Bronchial epithelial cell (primary cell): ENCODE measurements around the gene TRMU. TPM values are rescaled to one million over a fixed set of nuclear protein-coding genes. Genes with fewer than 3 reads are reported as not detected.

ENCODE experiments used
- DNase-seq: peaks from one replicate; pipeline ENCODE4 v3.0.0-alpha.2; 2010; ENCODE audit warnings: low read depth
- FAIRE-seq: peaks from 2 replicates; lab custom pipeline; 2011; peaks lifted over from hg19 to GRCh38; lab: Jason Lieb, UNC
- H3K27me3 ChIP-seq: 2 replicates; pipeline ENCODE4 v1.5.1; 2011; ENCODE audit warnings: low read length; ENCODE audit not compliant: control insufficient read depth, insufficient read depth
- H3K36me3 ChIP-seq: 2 replicates; pipeline ENCODE4 v1.5.1; 2011; ENCODE audit warnings: low read length; ENCODE audit not compliant: control insufficient read depth, insufficient read depth
- H3K4me3 ChIP-seq: 2 replicates; pipeline ENCODE4 v1.5.1; 2011; ENCODE audit warnings: mild to moderate bottlenecking, low read depth, low read length, control low read depth
- total RNA-seq: library from RNA; depleted of rRNA; stranded (reverse); fragments of >200 nt; gene quantifications from 2 replicates; pipeline ENCODE4 v1.2.1, GENCODE V29; 2014
- TF ChIP-seq, protein P1 (sequence below): IDR thresholded peaks from 2 replicates; pipeline ENCODE4 v1.5.1; 2011; ENCODE audit warnings: mild to moderate bottlenecking, moderate library complexity, low read length, control low read depth, inconsistent platforms; ENCODE audit not compliant: insufficient read depth, severe bottlenecking

The TRMU gene
- total RNA-seq, 1 donor from 2014 or later, result 38.7 TPM

DNA sequence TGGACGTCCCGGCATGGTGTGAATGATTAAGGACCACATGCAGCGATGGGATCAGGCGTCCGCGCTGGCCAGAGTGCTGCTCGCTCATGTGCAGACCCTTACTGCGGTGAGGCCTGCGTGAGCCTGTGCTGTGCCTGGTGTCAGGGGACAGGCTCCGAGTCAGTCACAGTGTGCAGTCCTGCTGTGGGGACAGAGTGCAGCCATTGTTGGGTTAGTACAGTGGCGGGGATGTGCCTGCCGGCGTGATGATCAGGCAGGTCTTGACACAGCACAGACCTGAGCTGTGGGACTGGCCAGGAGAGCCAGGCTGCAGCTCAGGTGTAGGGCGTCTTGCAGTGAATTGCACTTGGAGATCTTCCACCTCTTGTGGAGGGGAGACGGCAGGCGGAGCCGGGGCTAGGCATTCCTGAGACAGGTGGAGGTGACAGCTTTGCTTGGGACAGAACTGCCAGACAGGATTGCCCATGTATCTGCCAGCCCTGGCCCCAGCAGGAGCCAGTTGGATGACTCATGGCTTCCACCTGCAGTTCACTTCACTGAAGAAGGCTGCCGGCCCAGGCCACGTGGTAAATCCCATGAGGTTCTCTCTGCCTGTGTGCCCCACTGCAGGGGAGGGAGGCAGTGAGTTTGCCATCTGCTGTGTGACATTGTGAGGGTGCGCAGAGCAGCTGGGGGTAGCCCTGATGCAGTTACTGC lies 17.3 kb downstream of the TRMU start:
- peak; percentile 76 for DNase-seq
- Histone ChIP-seq H3K27me3 (no peaks in the 10 kb centered on the region), H3K4me3 (no peak overlapping the region), H3K36me3 (peaks cover 54% of the 10 kb centered on the region)
- FAIRE-seq, result peak; percentile 93
- TF ChIP-seq, protein P1, sequence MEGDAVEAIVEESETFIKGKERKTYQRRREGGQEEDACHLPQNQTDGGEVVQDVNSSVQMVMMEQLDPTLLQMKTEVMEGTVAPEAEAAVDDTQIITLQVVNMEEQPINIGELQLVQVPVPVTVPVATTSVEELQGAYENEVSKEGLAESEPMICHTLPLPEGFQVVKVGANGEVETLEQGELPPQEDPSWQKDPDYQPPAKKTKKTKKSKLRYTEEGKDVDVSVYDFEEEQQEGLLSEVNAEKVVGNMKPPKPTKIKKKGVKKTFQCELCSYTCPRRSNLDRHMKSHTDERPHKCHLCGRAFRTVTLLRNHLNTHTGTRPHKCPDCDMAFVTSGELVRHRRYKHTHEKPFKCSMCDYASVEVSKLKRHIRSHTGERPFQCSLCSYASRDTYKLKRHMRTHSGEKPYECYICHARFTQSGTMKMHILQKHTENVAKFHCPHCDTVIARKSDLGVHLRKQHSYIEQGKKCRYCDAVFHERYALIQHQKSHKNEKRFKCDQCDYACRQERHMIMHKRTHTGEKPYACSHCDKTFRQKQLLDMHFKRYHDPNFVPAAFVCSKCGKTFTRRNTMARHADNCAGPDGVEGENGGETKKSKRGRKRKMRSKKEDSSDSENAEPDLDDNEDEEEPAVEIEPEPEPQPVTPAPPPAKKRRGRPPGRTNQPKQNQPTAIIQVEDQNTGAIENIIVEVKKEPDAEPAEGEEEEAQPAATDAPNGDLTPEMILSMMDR, result no peak

DNA sequence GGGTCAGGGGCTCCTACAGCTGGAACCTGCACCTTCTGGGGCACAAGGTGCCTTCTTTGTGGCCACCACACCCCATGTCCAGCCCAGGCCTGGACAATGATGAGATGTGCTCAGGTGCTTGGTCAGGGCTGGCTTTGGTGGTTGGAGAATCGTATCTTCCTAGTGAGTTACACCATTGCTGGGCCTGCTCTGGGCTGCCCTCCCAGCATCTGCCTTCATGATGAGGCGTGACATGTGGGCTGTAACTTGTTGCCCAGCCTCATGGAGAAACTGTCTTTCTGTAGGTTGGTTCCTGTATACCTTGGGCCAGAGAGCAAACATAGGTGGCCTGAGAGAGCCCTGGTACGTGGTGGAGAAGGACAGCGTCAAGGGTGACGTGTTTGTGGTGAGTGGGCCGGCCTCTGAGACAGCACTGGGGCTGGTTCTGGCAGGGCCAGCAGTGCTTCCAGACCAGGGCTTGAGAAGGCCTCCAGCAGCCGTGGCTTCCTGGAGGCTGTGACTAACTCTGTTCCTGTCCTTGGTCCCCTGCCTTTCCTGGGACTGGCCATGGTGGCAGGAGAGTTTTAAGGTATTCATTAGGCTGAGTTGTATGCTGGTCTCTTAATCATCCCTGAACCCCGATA lies 18.1 kb downstream of the TRMU start:
- no peak overlapping the region for H3K4me3 ChIP-seq
- DNase-seq (peak; percentile 13), FAIRE-seq (peak; percentile 86)
- TF ChIP-seq, protein P1, result no peak
- H3K36me3 ChIP-seq, result peaks cover 54% of the 10 kb centered on the region
- H3K27me3 ChIP-seq, result no peaks in the 10 kb centered on the region

DNA sequence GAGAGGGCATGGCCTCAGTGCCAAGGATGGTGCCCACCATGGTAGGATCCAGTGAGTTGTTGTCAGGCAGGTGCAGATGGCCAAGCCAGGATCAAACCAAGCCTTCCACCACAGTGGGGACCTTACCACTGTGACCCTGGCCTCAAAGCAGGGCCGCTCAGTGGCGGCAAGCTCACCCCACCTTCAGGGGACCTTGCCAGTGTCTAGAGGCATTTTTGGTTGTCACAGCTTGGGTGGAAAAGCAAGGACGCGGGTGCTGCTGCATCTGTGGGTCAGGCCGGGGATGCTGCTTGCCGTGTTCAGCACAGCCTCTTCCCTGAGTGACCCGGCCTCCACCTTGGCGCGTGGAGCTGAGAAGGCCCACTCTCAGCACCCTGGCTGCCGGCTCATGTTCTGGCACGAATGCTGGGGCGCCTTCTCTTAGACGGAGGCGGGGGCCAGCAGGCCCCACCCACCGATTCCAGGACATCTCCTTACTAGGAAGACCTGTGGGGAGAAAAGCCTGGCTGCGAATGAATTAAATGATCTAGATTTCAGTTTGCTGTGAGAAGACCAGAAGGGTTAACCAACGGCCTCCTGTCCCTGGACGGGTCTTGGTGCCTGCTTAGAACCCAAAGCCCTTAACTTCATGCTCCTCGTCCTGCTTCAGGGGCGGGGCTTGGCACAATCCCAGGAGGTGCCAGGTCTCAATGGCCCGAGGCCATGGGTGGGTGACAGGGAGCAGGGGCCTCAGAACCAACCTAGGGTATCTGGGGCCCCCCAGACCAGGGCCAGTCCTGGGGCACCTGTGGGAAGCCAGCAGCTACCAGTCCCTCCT lies 18.9 kb downstream of the TRMU start:
- no peaks in the 10 kb centered on the region for H3K27me3 ChIP-seq
- TF ChIP-seq, protein P1, result no peak
- no peak overlapping the region for H3K4me3 ChIP-seq
- DNase-seq (no peak), FAIRE-seq (no peak)
- H3K36me3 ChIP-seq, result peaks cover 55% of the 10 kb centered on the region

DNA sequence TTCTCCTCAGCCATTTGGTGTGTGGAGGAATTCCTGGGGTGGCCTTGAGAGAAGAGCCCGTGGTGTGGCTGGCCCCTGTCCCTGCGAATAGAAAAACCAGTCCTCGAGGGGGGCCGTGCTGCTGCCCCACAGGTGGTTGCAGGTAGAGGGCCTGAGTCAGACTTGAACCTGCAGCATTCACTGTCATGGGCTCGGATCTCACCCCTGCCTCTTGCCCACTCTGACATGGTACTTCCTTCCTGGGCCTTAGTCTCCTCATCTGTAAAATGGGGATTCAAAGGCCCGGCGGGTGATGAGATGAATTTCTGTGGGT lies 19.4 kb downstream of the TRMU start:
- H3K4me3 ChIP-seq, result no peak overlapping the region
- peaks cover 56% of the 10 kb centered on the region for H3K36me3 ChIP-seq
- no peaks in the 10 kb centered on the region for H3K27me3 ChIP-seq
- FAIRE-seq (no peak), DNase-seq (no peak)
- TF ChIP-seq, protein P1, result no peak

DNA sequence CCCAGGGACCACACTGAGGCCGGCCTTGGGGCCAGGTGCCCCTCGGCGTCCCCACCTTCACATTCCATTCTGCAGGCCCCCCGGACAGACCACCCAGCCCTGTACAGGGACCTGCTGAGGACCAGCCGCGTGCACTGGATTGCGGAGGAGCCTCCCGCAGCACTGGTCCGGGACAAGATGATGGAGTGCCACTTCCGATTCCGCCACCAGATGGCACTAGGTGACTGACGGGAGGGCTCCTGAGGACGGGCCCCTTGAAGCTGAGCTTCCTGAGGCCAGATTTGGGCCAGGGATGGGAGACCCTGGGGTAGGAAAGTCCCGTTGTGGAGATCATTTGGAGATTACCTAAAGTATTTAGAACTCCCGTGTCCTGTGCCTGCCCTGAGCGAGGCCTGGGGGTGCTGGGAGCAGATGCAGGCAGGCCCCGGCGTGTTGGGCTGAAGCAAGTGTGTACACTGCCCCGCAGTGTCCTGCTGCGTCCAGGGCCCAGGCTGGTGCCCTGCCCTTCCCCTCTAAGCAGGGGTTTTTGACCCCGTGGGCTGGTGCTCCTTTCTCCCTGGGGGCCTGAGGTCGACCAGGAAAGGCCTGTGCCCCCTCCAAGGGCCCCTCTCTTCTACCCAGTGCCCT lies 20.0 kb downstream of the TRMU start:
- peak; percentile 55 for DNase-seq
- peak; percentile 82 for FAIRE-seq
- peaks cover 58% of the 10 kb centered on the region for H3K36me3 ChIP-seq
- TF ChIP-seq, protein P1, result peak; percentile 89
- no peaks in the 10 kb centered on the region for H3K27me3 ChIP-seq
- H3K4me3 ChIP-seq, result no peak overlapping the region
